HG03521 (cell line): Measurements from ENCODE around the gene CAPZA2.
"Not testable (repeated sequence)": the region's sequence is repeated elsewhere in the genome, so short reads cannot be mapped to it uniquely, and the experiment has no call there.

Experiments
- ATAC-seq: cut with Tn5 transposase; IDR thresholded peaks from one replicate; pipeline ENCODE4 v1.9.1; 2021; ENCODE audit warnings: mild to moderate bottlenecking, moderate library complexity; ENCODE audit not compliant: unreplicated experiment

The CAPZA2 gene

GRCh38 chr7:116862234-116862950 lies at the start of gene CAPZA2:
CAPZA2 (plus strand) TSS chr7:116862587; CDS start chr7:116862612, 25 bp downstream.
- ATAC-seq = peak; percentile 90

- ATAC-seq = no peak
Measured at GRCh38 chr7:116812860-116813259, 49.5 kb upstream of the CAPZA2 start.

GRCh38 chr7:116813371-116813770 lies 49.0 kb upstream of the CAPZA2 start:
- not testable (repeated sequence) for ATAC-seq

GRCh38 chr7:116815041-116815440 lies 47.3 kb upstream of the CAPZA2 start:
- no peak for ATAC-seq

- ATAC-seq = no peak
Measured at GRCh38 chr7:116820149-116820548, 42.2 kb upstream of the CAPZA2 start.

- not testable (repeated sequence) for ATAC-seq
Measured at GRCh38 chr7:116821647-116822046, 40.7 kb upstream of the CAPZA2 start.

- no peak for ATAC-seq
Measured at GRCh38 chr7:116824449-116824848, 37.9 kb upstream of the CAPZA2 start.

GRCh38 chr7:116828281-116828680 lies 34.1 kb upstream of the CAPZA2 start:
- ATAC-seq = no peak

- no peak for ATAC-seq
Measured at GRCh38 chr7:116829041-116829440, 33.3 kb upstream of the CAPZA2 start.

- no peak for ATAC-seq
Measured at GRCh38 chr7:116829493-116829892, 32.9 kb upstream of the CAPZA2 start.

GRCh38 chr7:116832692-116833091 lies 29.7 kb upstream of the CAPZA2 start:
- no peak for ATAC-seq

- ATAC-seq = no peak
Measured at GRCh38 chr7:116834815-116835504, 27.4 kb upstream of the CAPZA2 start.

GRCh38 chr7:116836048-116836447 lies 26.3 kb upstream of the CAPZA2 start:
- ATAC-seq = no peak

- ATAC-seq = no peak
Measured at GRCh38 chr7:116836911-116837310, 25.5 kb upstream of the CAPZA2 start.

GRCh38 chr7:116837586-116837985 lies 24.8 kb upstream of the CAPZA2 start:
- ATAC-seq = no peak

- ATAC-seq = no peak
Measured at GRCh38 chr7:116840256-116840655, 22.1 kb upstream of the CAPZA2 start.

GRCh38 chr7:116842371-116842770 lies 20.0 kb upstream of the CAPZA2 start:
- no peak for ATAC-seq

GRCh38 chr7:116843378-116843777 lies 19.0 kb upstream of the CAPZA2 start:
- no peak for ATAC-seq

GRCh38 chr7:116851175-116851574 lies 11.2 kb upstream of the CAPZA2 start:
- ATAC-seq = no peak

GRCh38 chr7:116851671-116852070 lies 10.7 kb upstream of the CAPZA2 start:
- ATAC-seq = no peak

GRCh38 chr7:116854132-116854531 lies 8.3 kb upstream of the CAPZA2 start:
- ATAC-seq = no peak

GRCh38 chr7:116857052-116857451 lies 5.3 kb upstream of the CAPZA2 start:
- no peak for ATAC-seq
